Measurements from ENCODE around the gene CAPN7.

CAPN7 gene

GRCh38 chr3:15276028-15276724 is 70.1 kb downstream of the CAPN7 start:
- DNase-seq (ENCODE audit: low read depth in 2 of 2) = no peak

- DNase-seq (ENCODE audit: low read depth in 2 of 2) = no peak
These were observed 71.9 kb downstream of the CAPN7 start for GRCh38 chr3:15277861-15278500.

- DNase-seq (ENCODE audit: low read depth in 2 of 2) = no peak
These were observed 73.2 kb downstream of the CAPN7 start for GRCh38 chr3:15279205-15279604.

GRCh38 chr3:15279671-15280402 is 73.8 kb downstream of the CAPN7 start:
- DNase-seq (ENCODE audit: low read depth in 2 of 2) = no peak

- DNase-seq (ENCODE audit: low read depth in 2 of 2) = no peak
These were observed 74.9 kb downstream of the CAPN7 start for GRCh38 chr3:15280853-15281532.

GRCh38 chr3:15281817-15282216 is 75.8 kb downstream of the CAPN7 start:
- no peak for DNase-seq (ENCODE audit: low read depth in 2 of 2)

- DNase-seq (ENCODE audit: low read depth in 2 of 2) = no peak
These were observed 77.7 kb downstream of the CAPN7 start for GRCh38 chr3:15283702-15284101.

GRCh38 chr3:15284121-15284889 is 78.3 kb downstream of the CAPN7 start:
- no peak for DNase-seq (ENCODE audit: low read depth in 2 of 2)

- DNase-seq (ENCODE audit: low read depth in 2 of 2) = no peak
These were observed 80.0 kb downstream of the CAPN7 start for GRCh38 chr3:15286022-15286421.

- DNase-seq (ENCODE audit: low read depth in 2 of 2) = no peak
These were observed 81.7 kb downstream of the CAPN7 start for GRCh38 chr3:15287565-15288330.

GRCh38 chr3:15288331-15289035 is 82.4 kb downstream of the CAPN7 start:
- no peak for DNase-seq (ENCODE audit: low read depth in 2 of 2)

GRCh38 chr3:15289661-15290060 is 83.6 kb downstream of the CAPN7 start:
- no peak for DNase-seq (ENCODE audit: low read depth in 2 of 2)

GRCh38 chr3:15290736-15291135 is 84.7 kb downstream of the CAPN7 start:
- DNase-seq (ENCODE audit: low read depth in 2 of 2) = no peak

GRCh38 chr3:15291589-15292541 is 85.8 kb downstream of the CAPN7 start:
- peak in 1 of 2 donors; percentile 54 for DNase-seq (ENCODE audit: low read depth in 2 of 2)

GRCh38 chr3:15292765-15293522 is 86.9 kb downstream of the CAPN7 start:
- no peak for DNase-seq (ENCODE audit: low read depth in 2 of 2)

- DNase-seq (ENCODE audit: low read depth in 2 of 2) = no peak
These were observed 88.9 kb downstream of the CAPN7 start for GRCh38 chr3:15294929-15295328.

GRCh38 chr3:15295506-15295905 is 89.5 kb downstream of the CAPN7 start:
- no peak for DNase-seq (ENCODE audit: low read depth in 2 of 2)

Measured in stimulated activated CD8-positive, alpha-beta memory T cell treated with anti-CD3 and anti-CD28 coated beads, Interleukin-2, amount 100 ng/mL, for 48 hours (primary cell).